Upper lobe of left lung (tissue), 4 donors: ENCODE measurements around the gene RSBN1L.

Experiments used
- EP300 ChIP-seq, 4 donors: sonication (generic); formaldehyde crosslinking; IDR thresholded peaks; one replicate each; pipeline ENCODE4 v1.5.1; 2017; ENCODE audit warnings: antibody characterized with exemption in 4 of 4, control low read depth in 2 of 4
- POLR2A ChIP-seq, 4 donors: fragments of 450-650 bp; IDR thresholded peaks; one replicate each; pipeline ENCODE4 v1.5.1; 2016 to 2017; ENCODE audit warnings: antibody characterized with exemption in 4 of 4, mild to moderate bottlenecking in 2 of 4
- POLR2AphosphoS5 ChIP-seq, 2 donors: sonication (generic); formaldehyde crosslinking; IDR thresholded peaks; one replicate each; pipeline ENCODE4 v1.5.1; 2017; ENCODE audit warnings: antibody characterized with exemption in 2 of 2

- TF ChIP-seq EP300 (IDR thresholded peaks at IDR 0.05) (no peak), POLR2AphosphoS5 (IDR thresholded peaks at IDR 0.05) (no peak), POLR2A (IDR thresholded peaks at IDR 0.05) (no peak)
Observed at GRCh38 chr7:77661816-77662215, 34.4 kb upstream of the RSBN1L start.
